HG02870 (cell line): Measurements from ENCODE around the gene TBCA.

Experiments
- ATAC-seq: cut with Tn5 transposase; IDR thresholded peaks from one replicate; pipeline ENCODE4 v1.9.1; 2021; ENCODE audit warnings: mild to moderate bottlenecking, moderate library complexity; ENCODE audit not compliant: unreplicated experiment

Gene TBCA

GRCh38 chr5:77644371-77645157, 131.6 kb downstream of the TBCA start:
- no peak for ATAC-seq

- ATAC-seq, result no peak
Observed at GRCh38 chr5:77643654-77644370, 132.3 kb downstream of the TBCA start.

- ATAC-seq, result no peak
Observed at GRCh38 chr5:77642738-77643653, 133.1 kb downstream of the TBCA start.

GRCh38 chr5:77641963-77642737, 134.0 kb downstream of the TBCA start:
- ATAC-seq, result no peak

- no peak for ATAC-seq
Observed at GRCh38 chr5:77641397-77641943, 134.7 kb downstream of the TBCA start.
